GM11168 (cell line): ENCODE measurements around the gene KIAA0232.

Experiments
- in situ Hi-C: fragments of 300-500 bp; cut with MboI; formaldehyde crosslinking; loops from one replicate; pipeline ENCODE4 v1.12.0; 2022; ENCODE audit warnings: low sequenced_read_pairs; ENCODE audit not compliant: unreplicated experiment

Gene KIAA0232

GRCh38 chr4:6929339-6929811, 146.8 kb downstream of the KIAA0232 start:
- in situ Hi-C loops: no loop called here

DNA sequence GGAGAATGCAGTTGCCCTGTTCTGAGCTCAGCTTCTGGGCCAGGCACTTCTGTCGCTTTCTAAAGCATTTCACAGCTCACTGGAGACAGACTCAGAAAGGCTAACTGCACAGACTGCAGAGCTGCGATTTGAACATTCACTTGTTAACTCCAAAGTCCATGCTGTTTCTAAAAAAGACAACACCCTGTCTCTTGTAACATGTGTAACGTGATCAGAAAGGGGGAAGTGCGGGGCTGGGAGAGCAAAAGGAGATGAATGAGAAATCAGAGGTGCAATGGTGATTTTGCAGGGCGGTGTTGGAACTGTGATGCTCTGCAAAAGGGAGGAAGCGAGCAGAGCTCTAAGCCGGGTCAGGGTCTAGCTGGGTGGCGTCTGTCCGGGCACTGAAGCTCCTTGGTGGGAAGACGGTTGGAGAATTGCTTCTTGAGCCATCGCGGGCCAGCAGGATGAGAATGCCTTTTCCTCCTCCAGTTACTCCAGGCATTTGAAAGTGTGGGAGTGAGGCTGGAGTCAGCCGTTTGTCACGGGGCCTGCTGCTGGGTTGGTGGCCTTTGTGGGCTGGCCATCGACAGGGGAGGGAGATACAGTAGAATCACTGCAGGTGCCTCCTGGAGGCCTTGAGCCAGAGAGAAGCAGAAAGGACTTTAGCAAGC, 147.4 kb downstream of the KIAA0232 start:
- in situ Hi-C loops: no loop called here

GRCh38 chr4:6932475-6932874, 149.9 kb downstream of the KIAA0232 start:
- in situ Hi-C loops: no loop called here

- in situ Hi-C loops: no loop called here
These were observed 150.4 kb downstream of the KIAA0232 start for GRCh38 chr4:6932918-6933317.
